GM19099 (cell line): ENCODE data around the gene RNF151.

Experiments
- POLR2A ChIP-seq: IDR thresholded peaks from 3 replicates; pipeline ENCODE4 v1.6.1; 2011; ENCODE audit warnings: low read depth; ENCODE audit not compliant: insufficient read length; ENCODE audit errors: extremely low read depth

RNF151 gene

DNA sequence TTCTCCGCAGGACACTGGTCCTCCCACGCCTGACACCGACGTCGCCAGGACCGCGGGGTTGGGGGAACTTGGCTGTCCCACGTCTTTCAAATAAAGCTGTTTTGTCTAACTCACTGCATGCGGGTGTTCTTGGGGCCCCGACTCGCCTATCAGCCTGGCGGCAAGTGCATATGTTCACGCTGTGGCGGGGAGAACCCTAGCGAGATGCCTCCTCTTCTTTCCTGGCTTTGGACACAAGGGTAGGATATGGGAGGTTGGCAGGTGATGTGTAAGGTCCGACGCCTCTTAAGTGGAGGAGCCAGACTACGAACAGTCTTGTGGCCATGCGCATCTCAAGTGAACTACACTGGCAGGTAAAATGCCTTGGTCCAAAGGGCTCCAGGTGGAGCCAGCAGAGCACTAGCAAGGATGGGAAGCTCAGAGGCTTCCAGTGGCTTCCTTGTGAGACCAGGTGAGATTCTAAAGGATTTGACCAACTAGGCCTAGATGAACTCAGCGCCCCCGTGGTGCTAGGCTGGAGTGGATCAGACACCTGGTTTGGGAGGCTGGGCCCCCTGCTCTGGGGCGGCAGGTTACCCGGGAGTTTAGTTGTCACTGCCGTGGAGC lies 1.2 kb upstream of the RNF151 start:
- TF ChIP-seq POLR2A = no peak

DNA sequence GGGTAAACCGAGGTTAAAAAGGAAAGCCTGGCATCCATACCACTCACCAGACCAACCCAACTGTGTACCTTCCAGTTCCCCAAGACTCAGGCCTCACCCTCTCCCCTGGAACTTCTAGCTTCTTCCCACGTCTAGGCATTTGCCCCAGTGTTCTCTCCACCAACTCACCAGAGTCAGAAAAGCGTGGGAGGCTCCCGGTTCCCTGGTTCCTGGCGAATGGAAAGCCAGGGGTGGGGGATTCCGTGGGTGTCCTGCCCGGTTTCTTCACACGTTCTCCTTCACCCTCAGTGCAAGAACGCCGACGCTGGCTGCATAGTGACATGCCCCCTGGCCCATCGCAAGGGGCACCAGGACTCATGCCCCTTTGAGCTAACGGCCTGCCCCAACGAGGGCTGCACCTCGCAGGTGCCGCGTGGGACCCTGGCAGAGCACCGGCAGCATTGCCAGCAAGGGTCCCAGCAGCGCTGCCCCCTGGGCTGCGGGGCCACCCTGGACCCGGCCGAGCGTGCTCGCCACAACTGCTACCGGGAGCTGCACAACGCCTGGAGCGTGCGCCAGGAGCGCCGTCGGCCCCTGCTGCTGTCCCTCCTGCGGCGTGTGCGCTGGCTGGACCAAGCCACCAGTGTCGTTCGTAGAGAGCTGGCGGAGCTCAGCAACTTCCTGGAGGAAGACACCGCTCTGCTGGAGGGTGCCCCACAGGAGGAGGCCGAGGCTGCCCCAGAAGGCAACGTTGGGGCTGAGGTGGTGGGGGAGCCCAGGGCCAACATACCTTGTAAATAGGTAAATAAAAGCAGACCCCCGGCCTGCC lies 1.7 kb downstream of the RNF151 start:
- no peak for TF ChIP-seq POLR2A

DNA sequence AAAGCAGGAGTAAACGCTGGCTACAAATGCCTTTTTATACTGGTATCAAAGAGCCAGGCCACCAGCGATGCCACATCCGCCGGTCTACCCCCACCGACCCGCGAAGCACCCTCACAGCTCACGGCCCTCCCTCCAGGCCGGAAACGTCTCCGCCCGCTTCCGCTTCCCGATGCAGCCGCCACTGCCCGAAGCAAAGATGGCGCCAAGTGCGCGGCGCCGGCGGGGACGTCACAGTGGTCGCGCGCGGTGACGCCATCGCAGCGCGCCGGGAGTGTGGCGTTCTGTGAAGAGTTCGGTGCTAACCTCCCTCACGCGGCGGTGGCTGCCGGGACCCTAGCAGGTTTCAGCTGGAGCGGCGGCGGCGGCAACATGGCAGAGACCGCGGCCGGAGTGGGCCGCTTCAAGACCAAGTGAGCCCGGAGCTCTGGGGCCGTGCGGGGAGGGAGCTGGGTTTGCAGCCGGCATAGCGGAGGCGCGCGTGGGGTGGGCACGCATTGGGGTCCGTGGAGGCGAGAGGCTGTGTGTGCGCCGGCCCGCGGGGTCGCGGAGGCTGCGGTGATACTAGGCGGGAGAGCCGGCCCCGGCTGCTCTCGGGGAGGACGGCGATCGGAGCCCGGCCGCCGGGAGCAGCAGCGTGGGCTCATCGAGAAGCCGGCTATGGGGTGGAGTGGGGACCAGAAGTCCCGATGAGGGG lies 5.3 kb downstream of the RNF151 start, which contains the start of gene TBL3:
Gene TBL3, plus strand, starts transcription at position 258 of the 694 bp plus-strand sequence. Its CDS starts 112 bp downstream, at position 370.
- TF ChIP-seq POLR2A = peak; percentile 95

DNA sequence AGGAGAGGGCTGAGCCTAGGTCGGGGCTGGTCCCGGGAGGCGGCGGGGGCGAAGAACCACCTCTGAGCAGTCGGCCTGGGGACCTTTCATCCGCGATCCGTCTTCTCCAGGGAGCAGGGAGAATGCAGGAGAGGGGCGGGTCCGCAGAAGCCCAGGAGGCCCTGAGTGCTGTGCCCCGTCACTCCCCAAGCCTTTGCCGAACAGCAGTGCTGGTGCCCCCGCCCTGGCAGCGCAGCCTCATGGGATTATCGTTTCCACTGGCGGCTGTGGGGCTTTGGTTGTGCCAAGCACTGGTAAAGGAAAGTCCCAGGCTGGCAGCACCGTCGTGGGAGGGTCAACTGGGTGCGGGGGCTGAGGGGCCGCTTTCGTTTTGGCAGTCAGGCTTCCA lies 5.8 kb downstream of the RNF151 start:
- TF ChIP-seq POLR2A = no peak

GRCh38 chr16:1973461-1974156 lies 7.0 kb downstream of the RNF151 start:
- TF ChIP-seq POLR2A = no peak

DNA sequence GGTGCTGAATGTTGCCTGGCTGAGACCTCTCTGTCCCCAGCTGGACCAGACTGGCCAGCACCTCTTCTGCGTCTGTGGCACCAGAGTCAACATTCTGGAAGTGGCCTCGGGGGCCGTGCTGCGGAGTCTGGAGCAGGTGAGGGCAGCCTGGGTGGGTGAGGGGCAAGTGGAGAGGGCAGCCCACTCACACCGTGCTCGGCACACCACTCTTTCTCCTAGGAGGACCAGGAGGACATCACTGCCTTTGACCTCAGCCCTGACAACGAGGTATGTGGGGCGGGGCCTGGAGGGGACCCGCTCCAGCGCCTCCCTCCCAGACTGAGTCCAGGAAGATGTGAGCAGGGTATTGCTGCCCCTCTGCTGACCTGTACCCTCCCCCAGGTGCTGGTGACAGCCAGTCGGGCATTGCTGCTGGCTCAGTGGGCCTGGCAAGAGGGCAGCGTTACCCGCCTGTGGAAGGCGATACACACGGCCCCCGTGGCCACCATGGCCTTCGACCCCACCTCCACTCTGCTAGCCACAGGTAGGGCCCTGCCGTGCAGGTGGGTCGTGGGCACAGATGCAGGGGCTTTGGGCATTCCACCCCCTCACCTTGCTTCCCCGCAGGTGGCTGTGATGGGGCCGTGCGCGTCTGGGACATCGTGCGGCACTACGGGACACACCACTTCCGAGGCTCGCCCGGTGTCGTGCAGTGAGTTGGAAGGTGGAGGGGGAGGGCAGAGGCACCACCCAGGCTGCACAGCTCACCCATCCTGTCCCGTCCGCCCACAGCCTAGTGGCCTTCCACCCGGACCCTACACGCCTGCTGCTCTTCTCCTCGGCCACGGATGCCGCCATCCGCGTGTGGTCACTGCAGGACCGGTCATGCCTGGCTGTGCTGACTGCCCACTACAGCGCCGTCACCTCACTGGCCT lies 7.8 kb downstream of the RNF151 start:
- TF ChIP-seq POLR2A = no peak

DNA sequence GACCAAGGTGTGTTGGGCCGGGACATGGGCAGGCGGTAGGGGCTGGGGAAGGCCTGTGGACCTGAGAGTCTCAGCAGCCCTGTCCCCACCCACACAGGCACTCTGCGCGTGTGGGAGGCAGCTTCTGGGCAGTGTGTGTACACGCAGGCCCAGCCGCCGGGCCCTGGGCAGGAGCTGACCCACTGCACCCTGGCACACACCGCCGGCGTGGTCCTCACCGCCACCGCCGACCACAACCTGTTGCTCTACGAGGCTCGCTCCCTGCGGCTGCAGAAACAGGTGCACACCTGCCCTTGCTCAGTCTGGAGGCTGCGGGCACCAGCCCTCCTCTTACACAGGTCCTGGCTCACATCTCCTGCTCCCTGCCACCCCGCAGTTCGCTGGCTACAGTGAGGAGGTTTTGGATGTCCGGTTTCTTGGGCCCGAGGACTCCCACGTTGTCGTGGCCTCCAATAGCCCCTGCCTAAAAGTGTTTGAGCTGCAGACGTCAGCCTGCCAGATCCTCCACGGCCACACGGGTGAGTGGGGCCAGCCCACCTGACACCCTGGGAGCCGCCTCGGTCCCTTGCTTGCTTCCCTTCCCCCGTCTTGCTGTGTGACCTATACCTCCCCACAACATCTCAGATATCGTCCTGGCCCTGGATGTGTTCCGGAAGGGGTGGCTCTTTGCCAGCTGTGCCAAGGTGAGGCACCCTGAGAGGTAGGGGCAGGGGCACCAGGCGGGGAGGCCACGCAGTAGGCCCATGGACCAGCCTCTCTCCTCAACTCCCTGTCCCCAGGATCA lies 9.0 kb downstream of the RNF151 start:
- no peak for TF ChIP-seq POLR2A

DNA sequence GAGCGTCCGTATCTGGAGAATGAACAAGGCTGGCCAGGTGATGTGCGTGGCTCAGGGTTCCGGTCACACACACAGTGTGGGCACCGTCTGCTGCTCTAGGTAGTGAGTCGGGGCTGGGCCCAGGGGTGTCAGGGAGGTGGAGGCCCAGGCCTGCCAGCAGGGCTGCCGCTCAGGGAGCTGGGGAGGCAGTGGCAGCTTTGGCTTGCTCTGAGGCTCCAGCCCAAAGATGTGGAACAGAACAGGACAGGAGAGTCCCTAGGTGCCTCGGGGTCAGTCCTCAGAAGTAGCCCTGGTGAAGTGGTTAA lies 9.5 kb downstream of the RNF151 start:
- TF ChIP-seq POLR2A = no peak

GRCh38 chr16:1976951-1977874 lies 10.6 kb downstream of the RNF151 start:
- TF ChIP-seq POLR2A = no peak

DNA sequence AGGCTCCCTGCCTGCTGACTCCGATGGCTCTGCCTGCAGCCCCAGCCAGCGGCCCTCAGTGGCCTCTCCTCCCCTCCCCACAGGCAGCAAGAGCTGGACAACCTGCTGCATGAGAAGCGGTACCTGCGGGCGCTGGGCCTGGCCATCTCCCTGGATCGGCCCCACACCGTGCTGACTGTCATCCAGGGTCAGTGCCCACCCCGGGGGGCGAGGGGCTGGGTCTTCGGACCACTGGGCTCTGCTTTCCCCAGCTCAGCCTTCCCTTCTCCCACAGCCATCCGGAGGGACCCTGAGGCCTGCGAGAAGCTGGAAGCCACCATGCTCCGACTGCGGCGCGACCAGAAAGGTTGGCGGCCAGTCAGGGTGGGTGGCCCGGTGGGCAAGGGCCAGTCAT lies 11.2 kb downstream of the RNF151 start:
- no peak for TF ChIP-seq POLR2A

DNA sequence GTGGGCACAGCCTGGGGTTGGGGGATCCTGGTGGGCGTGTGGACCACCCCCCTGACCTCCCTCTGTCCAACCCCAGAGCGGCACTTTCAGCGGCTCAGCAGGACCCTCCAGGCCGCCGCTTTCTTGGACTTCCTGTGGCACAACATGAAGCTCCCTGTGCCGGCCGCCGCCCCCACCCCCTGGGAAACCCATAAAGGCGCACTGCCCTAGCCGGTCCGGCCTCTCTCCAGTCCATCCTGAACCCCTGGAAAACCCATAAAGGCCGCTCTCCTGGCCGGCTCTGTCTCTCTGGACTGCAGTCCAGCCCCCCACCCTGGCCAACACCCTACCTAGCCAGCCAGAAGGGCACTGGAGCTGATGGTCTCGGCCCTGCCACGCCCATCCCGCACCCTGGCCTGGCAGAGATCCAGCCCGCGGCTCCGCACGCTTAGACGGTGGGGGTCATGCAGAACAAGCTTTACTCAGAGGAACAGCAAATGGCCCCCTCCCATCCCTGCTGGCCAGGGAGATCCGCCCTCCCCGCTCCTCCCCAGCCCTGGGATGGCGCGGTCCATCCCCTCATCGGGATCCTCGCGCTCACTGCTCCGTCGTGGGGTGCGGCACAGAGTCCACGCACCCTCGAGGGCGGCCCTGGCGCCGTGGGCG lies 11.9 kb downstream of the RNF151 start:
- no peak for TF ChIP-seq POLR2A
